HG03280 (cell line): ENCODE results near the gene TUT4.

Experiments used
- ATAC-seq: cut with Tn5 transposase; IDR thresholded peaks from one replicate; pipeline ENCODE4 v1.9.1; 2021; ENCODE audit warnings: mild to moderate bottlenecking, moderate library complexity; ENCODE audit not compliant: unreplicated experiment

TUT4 gene

DNA sequence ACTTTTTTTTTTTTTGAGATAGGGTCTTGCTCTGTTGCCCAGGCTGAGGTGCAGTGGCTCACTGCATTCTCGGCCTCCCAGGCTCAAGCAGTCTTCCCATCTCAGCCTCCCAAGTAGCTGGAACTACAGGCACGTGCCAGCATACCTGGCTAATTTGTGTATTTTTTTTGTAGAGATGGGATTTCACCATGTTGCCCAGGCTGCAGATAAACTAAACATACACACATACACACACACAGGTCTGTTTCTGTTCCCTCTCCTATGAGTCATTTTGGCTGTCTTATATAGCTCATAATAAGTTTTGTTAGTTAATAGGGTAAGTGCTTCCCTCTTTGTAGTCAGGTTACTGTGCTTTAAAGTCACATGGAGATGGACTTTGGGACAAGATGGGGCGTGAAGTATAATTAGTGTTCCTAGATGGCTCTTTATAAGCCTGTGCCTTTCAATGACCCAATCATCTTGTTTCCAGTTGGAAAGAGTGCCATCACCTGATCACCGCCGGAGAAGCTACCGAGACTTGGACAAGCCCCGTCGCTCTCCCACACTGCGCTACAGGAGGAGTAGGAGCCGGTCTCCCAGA is 139.4 kb downstream of the TUT4 start:
- no peak for ATAC-seq

DNA sequence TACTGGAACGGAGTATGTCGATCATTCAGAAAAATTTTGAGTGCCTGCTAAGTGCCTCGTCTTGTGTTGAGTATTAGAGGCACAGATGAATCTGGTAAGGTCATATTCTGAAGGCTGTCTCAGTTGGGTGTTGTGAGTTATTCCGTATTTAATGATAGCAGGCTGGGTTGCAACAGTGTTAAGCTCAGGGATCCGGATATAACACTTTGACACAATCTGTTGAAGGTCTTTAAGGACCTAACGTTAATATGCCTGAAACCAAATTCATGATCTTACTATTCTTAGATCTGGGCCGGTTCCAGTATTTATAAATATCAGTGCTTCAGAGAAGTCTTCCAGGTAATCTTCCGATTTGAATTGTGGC is 147.9 kb downstream of the TUT4 start:
- no peak for ATAC-seq

DNA sequence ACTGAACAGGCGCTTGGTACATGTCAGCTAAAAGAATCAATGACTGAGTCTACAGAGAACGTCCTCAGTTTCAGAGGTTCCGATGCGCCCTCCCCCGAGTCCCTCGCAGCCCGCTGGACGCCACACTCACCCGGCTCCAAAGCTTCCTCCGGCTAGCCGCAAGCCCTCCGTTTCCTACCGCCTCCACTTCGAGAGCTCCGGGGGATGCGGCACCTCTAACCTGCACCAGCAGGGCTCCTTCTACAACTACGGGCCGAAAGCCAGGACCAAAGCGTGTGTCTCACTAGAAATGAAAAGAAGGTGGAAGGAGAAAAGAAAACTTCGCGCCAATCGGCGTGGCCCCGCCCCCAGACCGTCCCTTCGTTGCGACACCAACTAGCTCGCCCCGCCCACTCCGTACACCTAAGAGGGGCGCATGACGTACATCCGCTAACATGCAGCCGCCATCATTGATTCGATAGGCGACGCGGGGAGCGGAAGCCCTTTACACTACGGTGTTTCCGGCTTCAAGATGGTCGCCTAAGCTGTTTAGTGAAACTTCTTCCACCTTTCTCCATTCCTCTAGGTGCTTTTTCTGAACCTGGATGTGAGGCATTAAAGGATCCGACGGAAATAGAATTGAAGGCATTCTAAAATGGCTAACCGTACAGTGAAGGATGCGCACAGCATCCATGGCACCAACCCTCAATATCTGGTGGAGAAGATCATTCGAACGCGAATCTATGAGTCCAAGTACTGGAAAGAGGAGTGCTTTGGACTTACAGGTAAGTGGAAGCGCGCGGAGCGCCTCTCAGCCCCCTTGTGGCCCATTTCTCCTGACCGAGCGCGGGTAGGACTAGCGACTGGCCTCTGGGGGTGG is 148.5 kb downstream of the TUT4 start, which contains the start of the genes ORC1 and PRPF38A:
Gene ORC1 (minus strand): TSS at position 308 of the 859 bp plus-strand sequence. CDS start 2,200 bp downstream, outside the sequence.
Gene PRPF38A (plus strand): TSS at position 487 of the 859 bp plus-strand sequence. CDS start 148 bp downstream, at position 635.
- ATAC-seq = peak; percentile 94

DNA sequence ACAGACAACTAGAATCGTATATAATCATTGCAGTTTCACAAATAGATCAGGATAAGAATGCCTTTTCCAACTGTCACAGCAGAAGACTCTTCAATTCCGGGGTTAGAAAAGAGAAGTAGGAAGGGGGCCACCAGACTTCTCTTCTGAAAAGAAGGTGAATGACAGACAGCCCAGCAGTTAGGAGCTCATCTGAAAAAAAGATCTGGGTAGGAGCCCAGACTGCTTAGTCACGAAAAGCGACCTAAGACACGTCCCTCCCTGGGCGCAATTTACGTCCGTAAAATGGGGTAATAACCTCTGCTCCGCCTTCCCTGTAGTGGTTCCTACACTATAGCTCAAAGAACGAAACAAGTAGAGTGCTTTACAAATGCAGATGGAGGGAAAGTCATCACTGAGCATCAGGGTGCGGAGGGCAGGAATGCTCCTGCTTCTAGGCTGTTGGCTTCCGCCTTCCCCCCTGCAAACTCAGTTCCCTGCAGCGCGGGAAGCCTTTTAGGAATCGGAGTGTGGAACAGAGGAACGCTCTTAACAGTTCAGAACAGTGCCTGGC is 149.3 kb downstream of the TUT4 start:
- ATAC-seq = peak; percentile 37

DNA sequence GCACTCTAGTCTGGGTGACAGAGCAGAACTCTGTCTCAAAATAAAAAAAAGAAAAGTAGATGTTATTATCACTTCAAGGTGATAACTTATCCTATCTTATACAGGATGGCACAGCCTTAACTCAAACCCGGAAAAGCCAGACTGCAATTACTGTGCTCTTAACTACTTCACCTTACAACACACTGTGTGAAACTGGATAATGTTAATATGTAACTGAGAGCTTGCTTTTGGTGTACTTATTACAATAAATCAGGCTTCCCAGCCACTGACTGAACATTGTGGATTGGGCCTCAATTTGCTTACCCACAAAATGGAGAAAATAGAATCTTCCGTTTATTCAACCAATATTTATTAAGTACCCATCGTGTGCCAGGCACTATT is 150.0 kb downstream of the TUT4 start:
- ATAC-seq = no peak

DNA sequence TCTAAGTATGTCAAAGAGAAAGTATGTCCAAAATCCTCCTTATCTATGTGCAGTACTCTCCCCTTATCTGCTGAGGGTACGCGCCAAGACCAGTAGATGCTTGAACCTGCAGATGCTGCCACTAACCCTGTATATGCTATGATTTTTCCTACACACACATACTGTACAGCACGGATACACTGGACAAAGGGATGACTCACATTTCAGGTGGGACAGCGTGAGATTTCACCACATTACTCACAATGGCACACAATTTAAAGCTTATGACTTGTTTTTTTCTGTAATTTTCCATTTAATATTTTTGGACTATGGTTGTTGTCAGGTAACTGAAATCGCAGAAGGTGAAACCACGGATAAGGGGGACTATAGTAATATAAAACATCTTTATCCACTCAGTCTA is 152.8 kb downstream of the TUT4 start:
- no peak for ATAC-seq

DNA sequence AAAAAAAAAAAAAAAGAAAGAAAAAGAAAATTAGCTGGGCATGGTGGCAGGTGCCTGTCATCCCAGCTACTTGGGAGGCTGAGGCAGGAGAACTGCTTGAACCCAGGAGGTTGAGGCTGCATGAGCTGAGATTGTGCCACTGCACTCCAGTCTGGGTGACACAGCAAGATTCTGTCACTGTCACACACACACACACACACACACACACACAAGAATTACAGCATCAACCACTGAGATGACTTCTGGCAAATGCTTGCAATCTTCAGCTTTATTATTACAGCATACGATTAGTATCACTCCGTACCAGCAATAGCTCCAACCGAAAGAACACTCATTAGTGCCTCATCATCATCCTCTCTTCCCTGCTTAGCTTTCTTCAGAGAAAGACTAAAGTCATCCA is 153.3 kb downstream of the TUT4 start:
- no peak for ATAC-seq

DNA sequence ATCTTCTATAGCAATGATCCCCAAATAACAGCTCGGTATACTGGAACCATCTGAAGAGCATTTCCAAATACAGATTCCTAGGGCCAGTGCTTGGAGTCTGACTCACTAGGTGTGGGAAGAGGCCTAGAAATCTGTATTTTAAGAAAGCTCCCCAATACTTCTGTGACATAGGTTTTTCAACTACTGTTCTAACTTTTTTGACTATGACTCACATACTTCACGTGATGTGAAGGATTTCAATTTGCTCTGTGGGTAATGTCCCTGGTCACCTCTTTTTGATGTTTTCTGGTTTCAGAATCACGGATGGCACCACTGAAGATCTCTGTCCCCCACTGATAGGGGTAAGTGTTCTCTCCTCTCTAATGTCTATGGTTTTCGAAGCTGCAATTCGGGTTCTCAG is 159.7 kb downstream of the TUT4 start:
- ATAC-seq = no peak

DNA sequence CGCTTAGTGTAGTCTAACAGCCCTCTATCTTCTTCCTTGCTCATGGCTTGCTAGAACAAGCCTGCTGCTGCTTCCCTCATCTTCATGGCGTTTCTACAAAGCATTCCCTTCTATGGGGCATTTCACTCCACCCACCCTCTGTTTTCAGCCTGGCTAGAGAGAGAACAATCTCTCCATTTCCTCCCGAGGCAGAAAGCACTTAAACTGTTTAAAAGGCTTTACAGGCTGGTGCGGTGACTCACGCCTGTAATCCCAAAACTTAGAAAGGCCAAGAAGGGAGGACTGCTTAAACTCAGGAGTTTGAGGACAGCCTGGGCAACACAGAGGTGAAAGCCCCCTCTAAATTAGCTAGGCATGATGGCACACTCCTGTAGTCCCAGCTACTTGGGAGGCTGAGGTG is 166.4 kb downstream of the TUT4 start:
- ATAC-seq = no peak

DNA sequence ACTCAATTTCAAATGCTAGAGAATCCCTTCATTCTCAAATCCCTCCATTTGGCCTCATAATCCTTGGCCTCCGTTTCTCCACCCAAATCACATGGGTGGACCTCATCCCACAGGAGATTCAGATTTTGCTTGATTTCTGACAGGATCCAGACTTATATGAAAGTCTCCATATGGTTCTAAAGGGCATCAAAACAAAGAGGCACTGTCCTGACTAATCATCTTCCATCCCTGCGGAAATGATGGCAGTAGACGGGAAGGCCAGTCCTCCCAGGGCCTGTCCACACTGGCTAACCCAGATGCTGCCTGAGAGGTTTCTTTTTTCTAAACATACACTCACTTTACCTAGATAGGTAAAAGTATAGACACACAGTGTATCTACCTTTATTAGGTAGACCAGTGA is 167.5 kb downstream of the TUT4 start:
- no peak for ATAC-seq
